Left kidney (tissue), 2 donors: ENCODE results near the gene ATP6V0B. TPM values are rescaled to one million over a fixed set of nuclear protein-coding genes. Genes with fewer than 3 reads are reported as not detected.

ENCODE experiments used
- DNase-seq: peaks from one replicate; pipeline ENCODE4 v3.0.0-alpha.2; 2013
- polyA plus RNA-seq: library from polyadenylated mRNA; unstranded; fragments of 120-200 nt; gene quantifications from one replicate; pipeline ENCODE4 v1.2.1, GENCODE V29; 2013; ENCODE audit not compliant: insufficient read length

Gene ATP6V0B
- polyA plus RNA-seq, 1 donor = 118 TPM

DNA sequence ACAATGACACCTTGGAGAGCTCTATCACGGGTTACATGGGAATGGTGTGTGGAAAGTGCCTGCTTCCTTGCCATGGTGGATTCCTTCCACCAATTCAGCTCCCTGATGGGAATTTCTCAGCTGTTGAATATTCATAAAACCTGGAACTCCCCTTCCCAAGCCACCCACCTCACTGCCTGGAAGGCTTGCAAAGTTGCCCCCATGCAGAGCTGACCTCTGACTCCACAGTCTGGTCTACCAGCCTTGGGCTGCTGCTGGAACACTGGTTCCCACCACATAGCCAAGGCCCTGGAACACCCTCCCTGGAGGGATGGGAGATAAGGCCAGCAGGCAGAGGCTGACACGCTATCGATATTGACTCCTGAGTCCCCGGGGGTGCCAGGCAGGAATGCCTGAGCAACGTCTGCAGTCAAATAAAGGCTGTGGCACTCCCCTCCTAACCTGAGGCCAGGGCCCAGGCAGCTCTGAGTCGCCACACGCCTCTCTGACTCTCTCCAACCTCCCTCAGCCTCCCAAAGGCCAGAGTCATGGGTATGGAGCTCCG lies 25.4 kb downstream of the ATP6V0B start:
- DNase-seq = no peak

GRCh38 chr1:44002165-44002564 lies 27.4 kb downstream of the ATP6V0B start:
- no peak for DNase-seq

GRCh38 chr1:44002606-44003157 lies 27.9 kb downstream of the ATP6V0B start:
- DNase-seq = no peak

DNA sequence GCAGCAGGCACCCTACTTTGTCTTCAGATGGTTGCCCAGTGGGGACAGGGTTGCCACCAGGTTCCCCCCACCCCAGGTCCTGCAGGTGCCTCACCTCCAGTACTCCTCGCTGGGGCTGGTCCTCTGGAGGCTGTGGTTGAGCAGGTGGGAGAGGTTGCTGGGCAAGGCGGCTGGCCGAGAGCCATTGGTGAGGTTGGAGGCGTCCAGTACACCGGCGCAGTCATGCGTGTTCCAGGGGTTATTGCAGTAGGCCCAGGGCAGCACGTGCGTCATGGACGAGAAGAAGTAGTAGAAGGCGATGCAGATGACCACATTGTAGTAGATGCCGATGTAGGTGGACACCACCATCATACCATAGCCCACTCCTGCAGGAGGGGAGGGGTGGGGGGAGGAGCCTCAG lies 33.5 kb downstream of the ATP6V0B start:
- DNase-seq = no peak

DNA sequence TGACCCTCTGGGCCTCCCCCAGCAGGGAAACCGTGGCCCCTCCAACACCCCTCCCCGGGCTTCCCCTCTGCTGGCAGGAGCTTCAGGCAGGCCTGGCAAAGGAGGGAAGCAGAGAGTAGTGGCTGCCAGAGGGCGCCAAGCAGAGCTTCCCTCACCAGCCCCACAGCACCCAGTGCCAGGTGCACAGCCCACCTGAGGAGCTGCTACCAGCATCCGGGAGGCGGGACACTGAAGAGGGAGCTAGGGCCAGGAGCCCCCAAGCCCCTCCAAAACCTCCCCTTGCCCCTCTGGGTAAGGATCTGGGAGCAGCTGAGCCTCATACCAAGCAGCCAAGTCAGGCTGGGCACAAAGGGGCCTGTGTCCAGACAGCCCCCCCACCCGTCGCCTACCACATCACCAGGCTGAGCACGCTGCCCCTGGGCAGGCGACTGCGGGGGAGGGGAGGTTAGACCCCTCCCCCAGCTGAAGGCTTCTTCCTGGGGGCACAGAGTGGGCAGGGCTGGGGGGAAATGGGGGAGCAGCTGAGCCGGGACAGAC lies 36.2 kb downstream of the ATP6V0B start:
- DNase-seq = no peak

- DNase-seq = no peak
These were observed 37.6 kb downstream of the ATP6V0B start for GRCh38 chr1:44012404-44012803.

DNA sequence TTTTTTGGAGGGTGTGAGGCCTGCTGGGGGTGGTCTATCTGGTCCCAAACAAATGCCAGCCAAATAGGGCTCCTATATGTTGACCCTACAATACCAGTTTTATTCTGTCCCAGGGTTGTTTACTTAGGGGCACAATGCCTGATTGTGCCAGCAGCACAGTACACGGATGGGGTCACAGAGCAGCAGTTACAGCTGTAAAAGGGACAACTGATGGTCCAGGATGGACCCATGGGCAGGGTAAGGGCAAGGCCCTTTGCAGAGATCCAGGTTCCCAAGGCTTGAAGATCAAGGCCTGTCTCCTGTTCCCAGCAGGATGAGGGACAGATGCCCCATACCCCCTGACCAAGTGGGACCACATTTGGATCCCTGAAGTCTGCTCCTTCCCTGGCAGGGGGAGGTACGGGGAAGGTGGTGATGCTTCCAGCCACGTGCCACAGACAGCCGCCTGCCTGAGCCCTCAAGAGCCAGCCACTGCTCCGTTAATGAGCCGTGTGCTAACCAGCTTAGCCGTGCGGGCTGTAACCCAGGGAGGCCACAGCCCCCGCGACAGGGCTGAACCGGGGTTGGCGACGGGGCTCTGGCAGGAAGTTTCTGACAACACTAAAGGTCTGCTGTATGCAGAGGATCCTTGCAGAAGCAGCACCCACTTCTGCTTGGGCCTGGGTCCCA lies 38.3 kb downstream of the ATP6V0B start:
- no peak for DNase-seq

- DNase-seq = no peak
These were observed 39.2 kb downstream of the ATP6V0B start for GRCh38 chr1:44013949-44014348.

GRCh38 chr1:44014365-44015104 lies 39.8 kb downstream of the ATP6V0B start:
- DNase-seq = no peak

GRCh38 chr1:44015206-44015605 lies 40.4 kb downstream of the ATP6V0B start:
- DNase-seq = no peak

- DNase-seq = no peak
These were observed 41.5 kb downstream of the ATP6V0B start for GRCh38 chr1:44016041-44016889.

GRCh38 chr1:44016890-44017400 lies 42.2 kb downstream of the ATP6V0B start:
- no peak for DNase-seq

DNA sequence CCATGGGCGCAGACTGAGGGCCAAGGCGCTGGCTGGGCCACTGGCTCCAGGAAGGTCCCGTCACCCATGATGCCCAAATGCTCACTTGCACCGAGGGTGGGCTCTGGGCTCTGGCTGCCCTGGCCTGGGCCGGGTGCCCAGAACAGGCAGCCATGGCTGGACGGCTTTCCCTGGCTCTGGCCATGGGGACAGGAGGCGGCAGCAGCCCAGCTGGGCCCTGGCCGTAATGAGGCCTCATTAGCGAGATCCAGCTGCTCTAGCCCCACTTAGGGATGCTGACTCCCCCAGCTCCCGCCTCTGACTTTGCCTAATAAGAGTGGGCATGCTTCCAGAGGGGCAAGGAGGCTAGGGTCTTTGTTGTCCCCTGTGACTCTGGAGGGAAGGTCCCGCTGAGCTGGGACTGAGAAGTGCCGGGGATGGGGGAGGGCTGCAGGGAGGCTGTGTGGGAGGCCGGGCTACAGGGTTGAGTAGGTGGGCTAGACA lies 44.7 kb downstream of the ATP6V0B start:
- no peak for DNase-seq

- DNase-seq = no peak
These were observed 45.7 kb downstream of the ATP6V0B start for GRCh38 chr1:44020464-44020863.

DNA sequence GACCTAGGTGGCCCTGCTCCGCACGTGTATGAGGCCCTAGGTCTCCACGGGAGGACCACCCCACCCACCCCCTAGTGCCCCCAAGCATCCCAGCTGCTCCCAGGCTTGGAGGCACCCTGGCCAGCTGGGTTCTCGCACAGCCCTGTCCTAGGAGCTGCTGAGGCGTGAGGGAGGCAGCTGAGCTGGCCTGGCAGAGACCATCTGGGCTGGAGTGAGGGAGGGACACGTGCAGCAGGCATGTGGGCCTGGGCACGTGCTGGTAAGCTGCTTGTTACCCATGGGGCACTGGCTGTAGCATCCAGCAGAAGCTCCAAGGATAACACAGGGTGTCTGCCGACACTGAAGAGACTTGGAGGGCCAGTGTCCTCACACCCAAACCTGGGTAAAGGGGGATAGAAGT lies 46.4 kb downstream of the ATP6V0B start:
- no peak for DNase-seq

DNA sequence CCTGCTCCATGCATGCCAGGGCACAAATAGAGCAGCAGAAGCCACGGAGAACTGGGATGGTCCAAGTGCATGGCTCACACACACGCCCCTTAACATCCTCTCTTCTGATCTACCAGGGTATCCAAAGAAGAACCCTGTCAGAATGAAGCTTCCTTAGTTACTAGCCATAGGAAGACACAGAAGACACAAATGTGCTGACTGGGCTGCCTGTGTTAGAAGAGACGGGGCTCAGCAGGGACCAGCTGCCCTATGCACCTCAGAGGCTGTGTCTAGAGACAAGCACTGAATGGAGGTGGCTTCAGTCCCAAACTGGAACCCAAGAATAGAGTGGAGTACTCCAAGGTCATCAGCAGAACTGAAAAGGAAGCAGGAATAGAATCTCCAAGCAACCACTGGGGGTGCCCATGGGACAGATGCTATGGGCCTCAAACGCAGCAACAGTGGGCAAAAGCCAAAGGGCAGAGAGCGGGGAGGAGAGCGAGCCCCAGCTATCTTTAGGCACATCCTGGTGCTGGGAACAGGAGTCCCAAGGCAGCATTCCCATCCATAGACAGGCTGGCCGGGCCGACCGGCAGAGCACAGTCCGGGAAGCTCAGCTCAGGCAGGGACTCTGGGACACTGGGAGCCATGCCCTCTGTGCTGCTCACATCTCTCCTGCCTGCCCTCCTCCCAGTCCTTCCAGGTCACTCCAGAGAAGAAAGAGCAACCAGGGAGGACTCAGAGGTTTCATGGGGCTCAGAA lies 47.0 kb downstream of the ATP6V0B start:
- DNase-seq = no peak

GRCh38 chr1:44024031-44024902 lies 49.5 kb downstream of the ATP6V0B start:
- no peak for DNase-seq

DNA sequence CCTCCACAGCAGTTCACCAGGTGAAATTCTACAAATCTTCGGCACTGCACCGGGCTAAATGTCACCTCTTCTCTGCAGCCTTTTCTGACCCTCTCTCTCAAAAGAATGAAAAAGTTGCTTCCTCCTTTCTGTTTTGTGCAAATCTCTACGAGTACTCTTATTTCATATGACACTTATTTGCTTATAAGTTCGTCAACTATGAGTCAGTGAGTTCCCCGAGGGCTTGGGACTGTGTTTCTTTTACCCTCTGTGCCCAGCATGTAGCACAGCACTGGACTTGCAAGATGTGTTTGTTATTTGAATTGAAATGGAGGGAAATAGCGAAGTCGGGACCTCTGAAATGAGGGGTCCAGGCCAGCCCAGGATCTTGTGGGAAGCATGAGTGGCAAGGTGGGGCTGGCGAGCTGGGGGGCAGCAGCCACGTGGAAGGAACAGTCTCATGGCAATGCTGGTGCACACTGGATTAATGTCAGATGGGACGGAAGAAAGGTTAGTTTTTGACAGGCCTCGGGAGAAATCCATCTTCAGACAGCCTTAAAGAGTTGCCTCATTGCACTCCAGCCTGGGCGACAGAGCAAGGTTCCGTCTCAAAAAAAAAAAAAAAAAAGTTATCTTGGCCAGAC lies 50.3 kb downstream of the ATP6V0B start:
- no peak for DNase-seq

GRCh38 chr1:44025816-44026215 lies 51.1 kb downstream of the ATP6V0B start:
- no peak for DNase-seq
